HG03066 (cell line): ENCODE data around the gene CTCFL.

Experiments
- ATAC-seq: cut with Tn5 transposase; IDR thresholded peaks from one replicate; pipeline ENCODE4 v1.9.1; 2021; ENCODE audit warnings: low read depth; ENCODE audit not compliant: unreplicated experiment

CTCFL gene

GRCh38 chr20:57537822-57538221 lies 12.9 kb upstream of the CTCFL start:
- ATAC-seq = no peak

- ATAC-seq = no peak
Measured at GRCh38 chr20:57536771-57537724, 12.1 kb upstream of the CTCFL start.

- no peak for ATAC-seq
Measured at GRCh38 chr20:57536120-57536708, 11.3 kb upstream of the CTCFL start.

- no peak for ATAC-seq
Measured at GRCh38 chr20:57535297-57535696, 10.4 kb upstream of the CTCFL start.

GRCh38 chr20:57532104-57532503 lies 7.2 kb upstream of the CTCFL start:
- ATAC-seq = no peak

- ATAC-seq = no peak
Measured at GRCh38 chr20:57530327-57530981, 5.5 kb upstream of the CTCFL start.

- ATAC-seq = no peak
Measured at GRCh38 chr20:57529810-57530209, 4.9 kb upstream of the CTCFL start.

GRCh38 chr20:57529160-57529585 lies 4.2 kb upstream of the CTCFL start:
- no peak for ATAC-seq

- no peak for ATAC-seq
Measured at GRCh38 chr20:57528148-57528547, 3.2 kb upstream of the CTCFL start.

- ATAC-seq = no peak
Measured at GRCh38 chr20:57527728-57528127, 2.8 kb upstream of the CTCFL start.

- ATAC-seq = no peak
Measured at GRCh38 chr20:57526885-57527460, 2.0 kb upstream of the CTCFL start.

- ATAC-seq = no peak
Measured at GRCh38 chr20:57526087-57526884, 1.3 kb upstream of the CTCFL start.

- no peak for ATAC-seq
Measured at GRCh38 chr20:57525328-57526086, 567 bp upstream of the CTCFL start.

- no peak for ATAC-seq
Measured at GRCh38 chr20:57523782-57524181, 1.2 kb downstream of the CTCFL start.

GRCh38 chr20:57522380-57523140 lies 2.4 kb downstream of the CTCFL start:
- ATAC-seq = no peak

- no peak for ATAC-seq
Measured at GRCh38 chr20:57517904-57518303, 7.0 kb downstream of the CTCFL start.

- no peak for ATAC-seq
Measured at GRCh38 chr20:57514273-57514751, 10.6 kb downstream of the CTCFL start.

- ATAC-seq = no peak
Measured at GRCh38 chr20:57513199-57513598, 11.7 kb downstream of the CTCFL start.

- no peak for ATAC-seq
Measured at GRCh38 chr20:57512432-57512831, 12.5 kb downstream of the CTCFL start.
